Body of pancreas (tissue), 4 donors: ENCODE measurements around the gene BCR. TPM values are rescaled to one million over a fixed set of nuclear protein-coding genes. Genes with fewer than 3 reads are reported as not detected.

Experiments
- ATAC-seq: fragments of 150-250 bp; one replicate; pipeline ENCODE4 v1.9.1; 2016
- DNase-seq, 4 donors: peaks; one replicate each; pipeline ENCODE4 v3.0.0-alpha.2; 2019
- H3K27ac ChIP-seq, 4 donors: fragments of 200-600 bp; sonication (generic); 1 replicate in 3 of 4; 2 replicates in 1 of 4; pipeline versions ENCODE4 v1.5.1 to v1.6.1; 2016 to 2019; ENCODE audit warnings: mild to moderate bottlenecking in 1 of 4, mixed read lengths in 1 of 4, moderate library complexity in 1 of 4
- H3K27me3 ChIP-seq, 2 donors: fragments of 200-600 bp; sonication (generic); one replicate each; pipeline ENCODE4 v1.6.0; 2016; ENCODE audit warnings: mild to moderate bottlenecking in 1 of 2
- H3K36me3 ChIP-seq, 2 donors: fragments of 200-600 bp; sonication (generic); replicated peaks in 1 of 2; 2 replicates each; pipeline ENCODE4 v1.5.1; 2016; ENCODE audit warnings: low read depth in 2 of 2; ENCODE audit not compliant: insufficient read depth in 1 of 2
- H3K4me1 ChIP-seq: fragments of 200-600 bp; sonication (generic); one replicate; pipeline ENCODE4 v1.6.0; 2016
- H3K4me3 ChIP-seq, 2 donors: fragments of 200-600 bp; sonication (generic); 1 replicate in 1 of 2; 2 replicates in 1 of 2; pipeline ENCODE4 v1.5.1; 2016 to 2019
- H3K9me3 ChIP-seq, 3 donors: fragments of 200-600 bp; sonication (generic); 1 replicate in 2 of 3; 2 replicates in 1 of 3; pipeline ENCODE4 v1.5.1; 2016
- POLR2A ChIP-seq, 3 donors: fragments of 450-650 bp; IDR thresholded peaks; one replicate each; pipeline ENCODE4 v1.6.1; 2016; ENCODE audit warnings: antibody characterized with exemption in 3 of 3, mild to moderate bottlenecking in 2 of 3
- WGBS, 2 donors: methylation state at CpG; one replicate each; pipeline ENCODE4 v1.1.5; 2017; 5-methylcytosine and 5-hydroxymethylcytosine counted together
- intact Hi-C: fragments of 100-400 bp; cut with DNase I; formaldehyde crosslinking; loops from one replicate; pipeline ENCODE4 v1.15.1; 2023
- total RNA-seq, 2 donors: library from RNA; depleted of rRNA; stranded (reverse); fragments of >200 nt; gene quantifications; one replicate each; pipeline ENCODE4 v1.1.0, GENCODE V29; 2016
- TF ChIP-seq, protein P1 (sequence below), 7 experiments: fragments of 450-650 bp in 4 of 7; fragments of 200-600 bp in 3 of 7; sonication (generic) in 3 of 7; IDR thresholded peaks; one replicate each; pipeline ENCODE4 v1.5.1; 2016 to 2019; ENCODE audit warnings: antibody characterized with exemption in 7 of 7

The BCR gene
- total RNA-seq, 2 donors from 2014 or later, result 28.3 to 71.2 TPM

DNA sequence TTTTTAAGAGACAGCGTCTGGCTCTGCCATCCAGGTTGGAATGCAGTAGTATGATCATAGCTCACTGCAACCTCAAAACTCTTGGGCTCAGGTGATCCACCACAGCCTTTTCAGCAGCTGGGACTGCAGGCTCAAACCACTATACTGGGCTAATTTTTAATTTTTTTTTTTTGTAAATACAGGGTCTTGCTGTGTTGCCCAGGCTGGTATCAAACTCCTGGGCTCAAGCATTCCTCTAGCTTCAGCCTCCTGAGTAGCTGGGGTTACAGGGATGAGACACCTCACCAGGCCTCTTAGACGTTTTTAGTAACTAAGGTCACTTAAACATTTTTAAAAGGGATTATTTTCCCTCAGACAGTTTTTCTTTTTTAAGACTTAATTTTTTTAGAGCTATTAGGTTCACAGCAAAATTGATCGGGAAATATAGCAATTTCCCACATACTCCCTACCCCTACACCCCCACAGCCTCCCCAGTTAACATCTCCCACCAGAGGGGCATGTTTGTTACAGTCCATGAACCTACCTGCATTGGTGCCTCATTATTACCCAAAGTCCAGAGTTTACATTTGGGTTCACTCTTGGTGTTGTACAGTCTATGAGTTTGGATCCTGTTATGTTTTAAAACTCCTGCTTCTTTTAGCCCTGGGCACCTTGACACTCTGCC lies 3.9 kb downstream of the BCR start:
- TF ChIP-seq POLR2A (IDR thresholded peaks at IDR 0.05), result no peak
- TF ChIP-seq, protein P1, sequence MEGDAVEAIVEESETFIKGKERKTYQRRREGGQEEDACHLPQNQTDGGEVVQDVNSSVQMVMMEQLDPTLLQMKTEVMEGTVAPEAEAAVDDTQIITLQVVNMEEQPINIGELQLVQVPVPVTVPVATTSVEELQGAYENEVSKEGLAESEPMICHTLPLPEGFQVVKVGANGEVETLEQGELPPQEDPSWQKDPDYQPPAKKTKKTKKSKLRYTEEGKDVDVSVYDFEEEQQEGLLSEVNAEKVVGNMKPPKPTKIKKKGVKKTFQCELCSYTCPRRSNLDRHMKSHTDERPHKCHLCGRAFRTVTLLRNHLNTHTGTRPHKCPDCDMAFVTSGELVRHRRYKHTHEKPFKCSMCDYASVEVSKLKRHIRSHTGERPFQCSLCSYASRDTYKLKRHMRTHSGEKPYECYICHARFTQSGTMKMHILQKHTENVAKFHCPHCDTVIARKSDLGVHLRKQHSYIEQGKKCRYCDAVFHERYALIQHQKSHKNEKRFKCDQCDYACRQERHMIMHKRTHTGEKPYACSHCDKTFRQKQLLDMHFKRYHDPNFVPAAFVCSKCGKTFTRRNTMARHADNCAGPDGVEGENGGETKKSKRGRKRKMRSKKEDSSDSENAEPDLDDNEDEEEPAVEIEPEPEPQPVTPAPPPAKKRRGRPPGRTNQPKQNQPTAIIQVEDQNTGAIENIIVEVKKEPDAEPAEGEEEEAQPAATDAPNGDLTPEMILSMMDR (IDR thresholded peaks at IDR 0.05), result no peak
- intact Hi-C loops, result no loop called here
- no peak for DNase-seq
- no peaks in the 10 kb centered on the region for H3K9me3 ChIP-seq
- no peak for ATAC-seq
- no peaks in the 10 kb centered on the region for H3K27me3 ChIP-seq
- peaks cover 49% of the 10 kb centered on the region for H3K4me1 ChIP-seq
- no peaks in the 10 kb centered on the region for H3K36me3 ChIP-seq
- H3K27ac ChIP-seq, result peak overlapping the region in 1 of 4 donors; percentile 3
- 62 to 65% methylated on average over 3 of the region's 3 CpGs for WGBS, 2 donors
- no peak overlapping the region for H3K4me3 ChIP-seq

DNA sequence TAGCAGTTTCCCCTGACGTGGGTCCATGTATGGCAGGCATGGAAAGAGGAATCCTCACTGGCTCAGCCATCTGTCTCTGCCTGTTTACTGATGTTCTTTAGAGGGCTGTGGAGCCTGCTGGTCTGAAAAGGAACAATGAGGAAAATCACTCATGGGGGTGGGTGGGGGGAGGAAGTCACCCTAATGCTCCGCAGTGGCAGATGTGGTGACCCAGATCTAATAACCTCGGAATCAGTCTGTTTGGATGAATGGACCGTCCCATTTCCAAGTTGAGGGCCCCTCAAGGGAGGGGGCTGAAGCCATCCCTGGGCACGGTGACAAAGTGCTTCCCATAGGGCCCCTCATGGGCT lies 4.4 kb downstream of the BCR start:
- H3K27ac ChIP-seq, result peak overlapping the region in 1 of 4 donors; percentile 3
- H3K9me3 ChIP-seq, result no peaks in the 10 kb centered on the region
- H3K36me3 ChIP-seq, result no peaks in the 10 kb centered on the region
- ATAC-seq (no peak), DNase-seq (no peak)
- no peaks in the 10 kb centered on the region for H3K27me3 ChIP-seq
- intact Hi-C loops, result no loop called here
- WGBS, 2 donors, result 65 to 87% methylated on average over 5 of the region's 5 CpGs
- TF ChIP-seq, protein P1 (IDR thresholded peaks at IDR 0.05), result no peak
- no peak for TF ChIP-seq POLR2A (IDR thresholded peaks at IDR 0.05)
- H3K4me3 ChIP-seq, result no peak overlapping the region
- H3K4me1 ChIP-seq, result peaks cover 44% of the 10 kb centered on the region

DNA sequence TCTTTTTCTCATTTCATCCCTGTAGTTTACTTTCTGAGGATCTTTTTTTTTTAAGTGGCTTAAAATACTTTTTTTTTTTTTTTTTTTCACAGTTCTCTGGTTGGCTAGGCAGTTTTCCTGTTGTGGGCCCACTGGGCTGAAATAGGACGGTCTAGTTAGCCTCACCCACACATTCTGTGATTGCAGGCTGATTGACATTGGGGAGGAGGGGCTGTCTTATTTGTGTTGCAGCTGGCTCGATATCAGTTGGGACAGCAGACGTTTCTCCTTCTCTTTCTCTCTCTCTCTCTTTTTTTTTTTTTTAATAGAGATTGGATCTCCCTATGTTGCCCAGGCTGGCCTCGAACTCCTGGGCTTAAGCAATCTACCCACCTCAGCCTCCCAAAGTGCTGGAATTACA lies 6.9 kb downstream of the BCR start:
- Histone ChIP-seq H3K27me3 (no peaks in the 10 kb centered on the region), H3K9me3 (no peaks in the 10 kb centered on the region), H3K27ac (no peak overlapping the region), H3K36me3 (no peaks in the 10 kb centered on the region), H3K4me3 (no peak overlapping the region), H3K4me1 (peaks cover 38% of the 10 kb centered on the region)
- TF ChIP-seq POLR2A (IDR thresholded peaks at IDR 0.05), result no peak
- TF ChIP-seq, protein P1 (IDR thresholded peaks at IDR 0.05), result no peak
- WGBS, 2 donors, result 39 to 57% methylated on average over 4 of the region's 4 CpGs
- intact Hi-C loops, result no loop called here
- no peak for DNase-seq
- no peak for ATAC-seq

DNA sequence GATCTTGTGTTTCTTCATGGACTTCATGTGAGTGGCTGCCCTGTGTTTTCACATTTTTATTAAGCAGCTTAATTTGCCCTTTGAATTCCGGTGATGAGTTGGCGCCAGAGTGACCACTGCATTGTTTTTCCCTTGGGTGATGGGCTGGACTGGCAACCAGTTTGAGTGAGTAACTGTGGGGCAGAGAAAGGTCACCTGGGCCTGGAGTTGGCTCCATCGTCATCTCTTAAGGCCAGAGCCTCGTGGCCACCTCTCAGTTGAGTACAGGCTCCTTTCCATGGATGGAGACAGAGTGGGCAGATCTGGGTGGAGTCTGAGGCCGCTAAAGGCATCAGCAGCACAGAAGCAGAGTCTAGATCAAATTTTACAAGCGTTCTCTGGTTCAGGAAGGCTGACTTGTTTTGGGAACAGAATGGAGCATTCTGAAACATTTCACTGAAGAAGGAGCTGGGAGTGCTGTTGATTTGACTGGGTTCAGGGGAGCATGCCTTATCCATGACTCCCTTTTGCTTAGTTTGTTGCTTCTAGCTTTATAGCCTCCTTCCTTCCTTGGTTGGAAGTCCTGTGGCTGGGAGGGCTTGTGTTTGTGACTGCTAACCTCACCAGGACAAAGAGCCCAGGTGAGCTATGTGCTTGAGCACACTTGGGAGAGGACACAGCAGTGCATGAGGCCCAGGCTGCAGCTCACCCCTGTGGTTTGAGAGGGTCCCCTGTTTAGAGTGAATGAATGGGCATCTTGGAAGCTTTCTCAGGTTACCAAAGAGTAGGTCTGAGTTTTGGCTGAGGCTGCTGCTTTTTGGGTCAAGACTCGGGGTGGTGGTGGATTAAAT lies 7.8 kb downstream of the BCR start:
- ATAC-seq, result no peak

More for the DNA sequence above, 7.8 kb downstream of the BCR start:
- Histone ChIP-seq H3K27me3 (no peaks in the 10 kb centered on the region), H3K4me1 (peaks cover 38% of the 10 kb centered on the region), H3K27ac (no peak overlapping the region), H3K4me3 (no peak overlapping the region), H3K9me3 (no peaks in the 10 kb centered on the region), H3K36me3 (no peaks in the 10 kb centered on the region)
- DNase-seq, result no peak
- intact Hi-C loops, result no loop called here
- TF ChIP-seq, protein P1 (IDR thresholded peaks at IDR 0.05), result no peak
- TF ChIP-seq POLR2A (IDR thresholded peaks at IDR 0.05), result no peak
- WGBS, 2 donors, result 84 to 86% methylated on average over 7 of the region's 7 CpGs
